ENCODE results near the gene MRC2. TPM values are rescaled to one million over a fixed set of nuclear protein-coding genes. Genes with fewer than 3 reads are reported as not detected.

The MRC2 gene
- total RNA-seq, 1 donor from 2014 or later = 30.7 TPM

GRCh38 chr17:62596662-62597061 is 30.8 kb upstream of the MRC2 start:
- H3K27ac Mint-ChIP-seq (ENCODE audit: unreplicated experiment) = no peak overlapping the region
- peaks cover 41% of the 10 kb centered on the region for H3K36me3 Mint-ChIP-seq (ENCODE audit: low read depth)
- no peak for DNase-seq (ENCODE audit: low read depth, low spot score)
- H3K9me3 Mint-ChIP-seq = peaks cover 7% of the 10 kb centered on the region
- H3K27me3 Mint-ChIP-seq (ENCODE audit: low read depth) = no peaks in the 10 kb centered on the region
- H3K4me1 Mint-ChIP-seq = no peaks in the 10 kb centered on the region
- TF ChIP-seq CTCF (conservative IDR thresholded peaks at IDR 0.05) = no peak
- H3K4me3 Mint-ChIP-seq = no peak overlapping the region

- H3K36me3 Mint-ChIP-seq (ENCODE audit: low read depth) = peaks cover 41% of the 10 kb centered on the region
These were observed 30.3 kb upstream of the MRC2 start for GRCh38 chr17:62597150-62597549.

GRCh38 chr17:62597920-62598319 is 29.6 kb upstream of the MRC2 start:
- H3K27ac Mint-ChIP-seq (ENCODE audit: unreplicated experiment) = no peak overlapping the region
- H3K36me3 Mint-ChIP-seq (ENCODE audit: low read depth) = peaks cover 42% of the 10 kb centered on the region
- TF ChIP-seq CTCF (conservative IDR thresholded peaks at IDR 0.05) = no peak
- no peaks in the 10 kb centered on the region for H3K27me3 Mint-ChIP-seq (ENCODE audit: low read depth)
- no peak overlapping the region for H3K4me3 Mint-ChIP-seq
- H3K4me1 Mint-ChIP-seq = no peaks in the 10 kb centered on the region
- DNase-seq (ENCODE audit: low read depth, low spot score) = no peak
- H3K9me3 Mint-ChIP-seq = peaks cover 7% of the 10 kb centered on the region

More at GRCh38 chr17:62597150-62597549, 30.3 kb upstream of the MRC2 start:
- no peak for TF ChIP-seq CTCF (conservative IDR thresholded peaks at IDR 0.05)
- H3K4me1 Mint-ChIP-seq = no peaks in the 10 kb centered on the region
- no peak overlapping the region for H3K27ac Mint-ChIP-seq (ENCODE audit: unreplicated experiment)
- no peak for DNase-seq (ENCODE audit: low read depth, low spot score)
- peaks cover 7% of the 10 kb centered on the region for H3K9me3 Mint-ChIP-seq
- H3K27me3 Mint-ChIP-seq (ENCODE audit: low read depth) = no peaks in the 10 kb centered on the region
- no peak overlapping the region for H3K4me3 Mint-ChIP-seq

- Mint-ChIP-seq H3K27me3 (ENCODE audit: low read depth) (no peaks in the 10 kb centered on the region), H3K9me3 (peaks cover 7% of the 10 kb centered on the region), H3K27ac (ENCODE audit: unreplicated experiment) (no peak overlapping the region), H3K4me1 (no peaks in the 10 kb centered on the region), H3K4me3 (no peak overlapping the region), H3K36me3 (ENCODE audit: low read depth) (peaks cover 36% of the 10 kb centered on the region)
- no peak for TF ChIP-seq CTCF (conservative IDR thresholded peaks at IDR 0.05)
- no peak for DNase-seq (ENCODE audit: low read depth, low spot score)
These were observed 27.4 kb upstream of the MRC2 start for GRCh38 chr17:62599964-62600657.

- Mint-ChIP-seq H3K9me3 (peaks cover 7% of the 10 kb centered on the region), H3K27me3 (ENCODE audit: low read depth) (no peaks in the 10 kb centered on the region), H3K4me1 (no peaks in the 10 kb centered on the region), H3K36me3 (ENCODE audit: low read depth) (peaks cover 31% of the 10 kb centered on the region), H3K4me3 (no peak overlapping the region), H3K27ac (ENCODE audit: unreplicated experiment) (no peak overlapping the region)
- DNase-seq (ENCODE audit: low read depth, low spot score) = no peak
- no peak for TF ChIP-seq CTCF (conservative IDR thresholded peaks at IDR 0.05)
These were observed 26.7 kb upstream of the MRC2 start for GRCh38 chr17:62600805-62601204.
